Measurements from ENCODE around the gene EMILIN3.

DNA sequence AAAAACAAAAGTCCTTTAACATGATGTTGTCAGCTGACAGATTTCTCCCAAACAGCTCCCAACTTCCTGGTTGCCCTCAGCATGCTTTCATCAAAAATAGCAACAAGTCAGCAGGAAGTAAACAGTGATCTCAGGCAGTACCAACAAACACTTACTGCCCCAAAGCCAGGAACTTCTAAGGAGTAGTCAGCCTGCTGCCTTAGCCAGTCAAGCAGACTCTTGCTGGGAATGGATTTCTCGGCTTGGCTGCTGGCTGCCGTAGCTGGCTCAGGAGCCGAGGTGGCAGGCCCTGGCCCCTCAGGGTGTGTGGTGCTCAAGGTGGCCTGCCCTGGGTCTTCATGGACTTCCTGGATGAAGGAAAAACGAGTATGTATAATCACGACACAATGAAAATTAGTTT is 46.6 kb upstream of the EMILIN3 start:
- TF ChIP-seq POLR2AphosphoS5 (IDR thresholded peaks at IDR 0.05; ENCODE audit: borderline replicate concordance, low read depth, low read length): no peak
- no peak for TF ChIP-seq EZH2 (IDR thresholded peaks at IDR 0.05)
